HepG2 (cell line): Measurements from ENCODE around the gene FUCA1. TPM values are rescaled to one million over a fixed set of nuclear protein-coding genes. Genes with fewer than 3 reads are reported as not detected.
A peak's percentile ranks its signal among the peaks of the same experiment; 100 is the strongest.

ENCODE experiments used
- ARID3A ChIP-seq: IDR thresholded peaks from 2 replicates; pipeline ENCODE4 v1.6.1; 2012; ENCODE audit warnings: low read depth, low read length, improper control_type of control experiment
- GLI4 ChIP-seq: sonication (generic); formaldehyde crosslinking; IDR thresholded peaks from 2 replicates; pipeline ENCODE4 v1.5.1; 2020; ENCODE audit warnings: missing genetic modification reagents, mild to moderate bottlenecking, moderate library complexity, borderline replicate concordance
- KAT8 ChIP-seq: IDR thresholded peaks from 2 replicates; pipeline ENCODE4 v1.6.1; 2016; ENCODE audit warnings: missing genetic modification reagents, missing compliant biosample characterization
- KDM1A ChIP-seq: IDR thresholded peaks from 2 replicates; pipeline ENCODE4 v1.6.1; 2016; ENCODE audit warnings: missing compliant biosample characterization
- KDM3A ChIP-seq: IDR thresholded peaks from 2 replicates; pipeline ENCODE4 v1.6.1; 2018; ENCODE audit warnings: low read depth, missing compliant biosample characterization
- KDM6A ChIP-seq: IDR thresholded peaks from 2 replicates; pipeline ENCODE4 v1.6.1; 2016; ENCODE audit warnings: low read depth
- MXD3 ChIP-seq: IDR thresholded peaks from 2 replicates; pipeline ENCODE4 v1.6.1; 2016; ENCODE audit warnings: mild to moderate bottlenecking, missing biosample characterization, missing genetic modification reagents
- NFE2L2 ChIP-seq: fragments of 150-350 bp; IDR thresholded peaks from 2 replicates; pipeline ENCODE4 v1.6.1; 2014; ENCODE audit warnings: low read length
- PRMT3 ChIP-seq: sonication (generic); formaldehyde crosslinking; IDR thresholded peaks from 2 replicates; pipeline ENCODE4 v1.8.1; 2022; ENCODE audit warnings: low read depth, mild to moderate bottlenecking, moderate library complexity, missing genetic modification reagents, borderline replicate concordance
- SALL2 ChIP-seq: sonication (generic); formaldehyde crosslinking; IDR thresholded peaks from 2 replicates; pipeline ENCODE4 v1.8.1; 2023; ENCODE audit warnings: mild to moderate bottlenecking, missing genetic modification reagents, inconsistent platforms
- SETDB1 ChIP-seq: sonication (generic); formaldehyde crosslinking; IDR thresholded peaks from 2 replicates; pipeline ENCODE4 v1.5.1; 2020; ENCODE audit warnings: missing genetic modification reagents, mild to moderate bottlenecking, borderline replicate concordance
- SIX1 ChIP-seq: sonication (generic); formaldehyde crosslinking; IDR thresholded peaks from 2 replicates; pipeline ENCODE4 v1.4.0; 2020; ENCODE audit warnings: missing genetic modification reagents, borderline replicate concordance
- SMAD3 ChIP-seq: sonication (generic); formaldehyde crosslinking; IDR thresholded peaks from 2 replicates; pipeline ENCODE4 v1.4.0; 2020; ENCODE audit warnings: missing genetic modification reagents
- TCF12 ChIP-seq, 2 experiments: fragments of 450-650 bp in 1 of 2; sonication (generic) in 1 of 2; formaldehyde crosslinking in 1 of 2; IDR thresholded peaks; 2 replicates each; pipeline versions ENCODE4 v1.6.1 to v1.8.0; 2017 to 2022; ENCODE audit warnings: antibody characterized with exemption in 1 of 2, mild to moderate bottlenecking in 1 of 2, missing genetic modification reagents in 1 of 2, moderate library complexity in 1 of 2
- TOE1 ChIP-seq: sonication (generic); formaldehyde crosslinking; IDR thresholded peaks from 2 replicates; pipeline ENCODE4 v1.4.0; 2020; ENCODE audit warnings: mild to moderate bottlenecking, missing genetic modification reagents
- ZFP90 ChIP-seq: sonication (generic); formaldehyde crosslinking; IDR thresholded peaks from 2 replicates; pipeline ENCODE4 v1.8.0; 2022; ENCODE audit warnings: missing genetic modification reagents, mild to moderate bottlenecking, inconsistent platforms, borderline replicate concordance
- ZFX ChIP-seq: sonication (generic); formaldehyde crosslinking; IDR thresholded peaks from 2 replicates; pipeline ENCODE4 v1.4.0; 2020; ENCODE audit warnings: mild to moderate bottlenecking, low read depth, missing genetic modification reagents, moderate library complexity
- ZNF160 ChIP-seq: sonication (generic); formaldehyde crosslinking; IDR thresholded peaks from 2 replicates; pipeline ENCODE4 v1.8.0; 2022; ENCODE audit warnings: mild to moderate bottlenecking, inconsistent platforms, missing genetic modification reagents
- ZNF235 ChIP-seq: sonication (generic); formaldehyde crosslinking; IDR thresholded peaks from 2 replicates; pipeline ENCODE4 v1.8.1; 2023; ENCODE audit warnings: mild to moderate bottlenecking, missing genetic modification reagents, borderline replicate concordance
- ZNF253 ChIP-seq: sonication (generic); formaldehyde crosslinking; IDR thresholded peaks from 2 replicates; pipeline ENCODE4 v1.8.0; 2022; ENCODE audit warnings: mild to moderate bottlenecking, missing genetic modification reagents, borderline replicate concordance
- ZNF414 ChIP-seq: sonication (generic); formaldehyde crosslinking; IDR thresholded peaks from 2 replicates; pipeline ENCODE4 v1.5.0; 2020; ENCODE audit warnings: missing genetic modification reagents
- ZNF891 ChIP-seq: sonication (generic); formaldehyde crosslinking; IDR thresholded peaks from 2 replicates; pipeline ENCODE4 v1.5.0; 2020; ENCODE audit warnings: mild to moderate bottlenecking, missing genetic modification reagents
- polyA plus RNA-seq, 8 experiments: library from polyadenylated mRNA; depleted of rRNA in 3 of 8; stranded (reverse) in 7 of 8; unstranded in 1 of 8; fragments of >200 nt; fragmentation: Illumina TruSeq in 4 of 8; extraction: Trizol in 4 of 8; gene quantifications; 2 replicates each; pipeline versions ENCODE4 v1.2.1 to v1.2.3, GENCODE V29; 2011 to 2016; ENCODE audit warnings: low read depth in 4 of 8, missing spikeins in 1 of 8, mixed read lengths in 1 of 8; ENCODE audit not compliant: insufficient read depth in 1 of 8
- total RNA-seq, 5 experiments: library from RNA; depleted of rRNA; stranded (reverse); fragments of >200 nt; fragmentation: Illumina TruSeq; extraction: Trizol; gene quantifications; 2 replicates each; pipeline ENCODE4 v1.2.3, GENCODE V29; 2016; ENCODE audit warnings: low read depth in 1 of 5
- TF ChIP-seq, protein P1 (sequence below): sonication (generic); formaldehyde crosslinking; IDR thresholded peaks from 2 replicates; pipeline ENCODE4 v1.8.0; 2022; ENCODE audit warnings: mild to moderate bottlenecking, missing genetic modification reagents
- TF ChIP-seq, protein P2 (sequence below): sonication (generic); formaldehyde crosslinking; IDR thresholded peaks from 2 replicates; pipeline ENCODE4 v1.9.0; 2022; ENCODE audit warnings: low read depth, missing genetic modification reagents

The FUCA1 gene
- total and polyA plus RNA-seq, 2 of the 13 experiments (the other 11 are each of a cell fraction or from before 2014, with no cell fraction given): 32.7 to 33.6 TPM

GRCh38 chr1:23799570-23800399 is 68.3 kb downstream of the FUCA1 start (continued):
- TF ChIP-seq ARID3A (no peak), TCF12 (IDR thresholded peaks at IDR 0.05) (no peak), TCF12 (CRISPR knock-in tag; IDR thresholded peaks at IDR 0.05) (no peak), ZNF160 (CRISPR knock-in tag) (no peak), ZNF891 (0 out of 2 replicates have a peak, but pooled peaks have one; percentile 59), NFE2L2 (no peak), ZNF414 (0 out of 2 replicates have a peak, but pooled peaks have one; percentile 62), GLI4 (CRISPR knock-in tag) (0 out of 2 replicates have a peak, but pooled peaks have one; percentile 33), TOE1 (CRISPR knock-in tag) (no peak), SMAD3 (CRISPR knock-in tag) (no peak), ZFX (CRISPR knock-in tag) (peak; percentile 51; the same call in 1 of the 2 replicates), PRMT3 (CRISPR knock-in tag) (no peak), KDM6A (CRISPR knock-in tag) (no peak), ZFP90 (no peak), KDM1A (CRISPR knock-in tag) (no peak), SIX1 (CRISPR knock-in tag) (no peak), ZNF235 (CRISPR knock-in tag) (no peak), SALL2 (no peak; the same call in 1 of the 2 replicates), SETDB1 (CRISPR knock-in tag) (no peak), KAT8 (CRISPR knock-in tag) (no peak), KDM3A (no peak; the same call in 1 of the 2 replicates), MXD3 (0 out of 2 replicates have a peak, but pooled peaks have one; percentile 30), ZNF253 (CRISPR knock-in tag) (no peak)
- TF ChIP-seq, protein P1, sequence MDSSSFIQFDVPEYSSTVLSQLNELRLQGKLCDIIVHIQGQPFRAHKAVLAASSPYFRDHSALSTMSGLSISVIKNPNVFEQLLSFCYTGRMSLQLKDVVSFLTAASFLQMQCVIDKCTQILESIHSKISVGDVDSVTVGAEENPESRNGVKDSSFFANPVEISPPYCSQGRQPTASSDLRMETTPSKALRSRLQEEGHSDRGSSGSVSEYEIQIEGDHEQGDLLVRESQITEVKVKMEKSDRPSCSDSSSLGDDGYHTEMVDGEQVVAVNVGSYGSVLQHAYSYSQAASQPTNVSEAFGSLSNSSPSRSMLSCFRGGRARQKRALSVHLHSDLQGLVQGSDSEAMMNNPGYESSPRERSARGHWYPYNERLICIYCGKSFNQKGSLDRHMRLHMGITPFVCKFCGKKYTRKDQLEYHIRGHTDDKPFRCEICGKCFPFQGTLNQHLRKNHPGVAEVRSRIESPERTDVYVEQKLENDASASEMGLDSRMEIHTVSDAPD (CRISPR knock-in tag): no peak
- TF ChIP-seq, protein P2, sequence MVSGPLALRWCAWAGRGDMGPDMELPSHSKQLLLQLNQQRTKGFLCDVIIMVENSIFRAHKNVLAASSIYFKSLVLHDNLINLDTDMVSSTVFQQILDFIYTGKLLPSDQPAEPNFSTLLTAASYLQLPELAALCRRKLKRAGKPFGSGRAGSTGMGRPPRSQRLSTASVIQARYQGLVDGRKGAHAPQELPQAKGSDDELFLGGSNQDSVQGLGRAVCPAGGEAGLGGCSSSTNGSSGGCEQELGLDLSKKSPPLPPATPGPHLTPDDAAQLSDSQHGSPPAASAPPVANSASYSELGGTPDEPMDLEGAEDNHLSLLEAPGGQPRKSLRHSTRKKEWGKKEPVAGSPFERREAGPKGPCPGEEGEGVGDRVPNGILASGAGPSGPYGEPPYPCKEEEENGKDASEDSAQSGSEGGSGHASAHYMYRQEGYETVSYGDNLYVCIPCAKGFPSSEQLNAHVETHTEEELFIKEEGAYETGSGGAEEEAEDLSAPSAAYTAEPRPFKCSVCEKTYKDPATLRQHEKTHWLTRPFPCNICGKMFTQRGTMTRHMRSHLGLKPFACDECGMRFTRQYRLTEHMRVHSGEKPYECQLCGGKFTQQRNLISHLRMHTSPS: peak; percentile 96
